GM12878 (cell line): ENCODE results near the gene RUNDC1. TPM values are rescaled to one million over a fixed set of nuclear protein-coding genes. Genes with fewer than 3 reads are reported as not detected.

ENCODE experiments used
- ATF7 ChIP-seq: fragments of 450-650 bp; IDR thresholded peaks from 2 replicates; pipeline ENCODE4 v1.6.1; 2016; ENCODE audit warnings: low read depth, mild to moderate bottlenecking
- CHD1 ChIP-seq: IDR thresholded peaks from 2 replicates; pipeline ENCODE4 v1.6.1; 2012; ENCODE audit warnings: low read depth, low read length, improper control_type of control experiment
- EZH2 ChIP-seq: IDR thresholded peaks from 2 replicates; pipeline ENCODE4 v1.6.1; 2012; ENCODE audit warnings: low read depth, mild to moderate bottlenecking, control low read depth, inconsistent platforms, low read length, borderline replicate concordance; ENCODE audit not compliant: control insufficient read depth
- FOS ChIP-seq: IDR thresholded peaks from 3 replicates; pipeline ENCODE4 v1.6.1; 2011; ENCODE audit warnings: borderline replicate concordance; ENCODE audit not compliant: insufficient read length; ENCODE audit errors: extremely low read depth
- IKZF1 ChIP-seq: fragments of 450-650 bp; conservative IDR thresholded peaks from 2 replicates; pipeline ENCODE4 v1.6.1; 2017; ENCODE audit warnings: antibody characterized with exemption, mild to moderate bottlenecking
- MXI1 ChIP-seq: fragments of 150-350 bp; IDR thresholded peaks from 2 replicates; pipeline ENCODE4 v1.6.1; 2011; ENCODE audit warnings: low read depth, mild to moderate bottlenecking, inconsistent platforms, low read length, improper control_type of control experiment
- MYB ChIP-seq: fragments of 150-350 bp; IDR thresholded peaks from 2 replicates; pipeline ENCODE4 v1.6.1; 2014; ENCODE audit warnings: mild to moderate bottlenecking, low read depth, low read length, borderline replicate concordance
- NFYA ChIP-seq: IDR thresholded peaks from 2 replicates; pipeline ENCODE4 v1.6.1; 2011; ENCODE audit warnings: low read depth, mild to moderate bottlenecking, low read length, improper control_type of control experiment, borderline replicate concordance
- NR2C1 ChIP-seq: fragments of 450-650 bp; IDR thresholded peaks from 2 replicates; pipeline ENCODE4 v1.6.1; 2017; ENCODE audit warnings: antibody characterized with exemption, mild to moderate bottlenecking, moderate library complexity
- NR2F1 ChIP-seq: fragments of 450-650 bp; conservative IDR thresholded peaks from 2 replicates; pipeline ENCODE4 v1.6.1; 2017; ENCODE audit warnings: mild to moderate bottlenecking
- PAX8 ChIP-seq: fragments of 450-650 bp; IDR thresholded peaks from 2 replicates; pipeline ENCODE4 v1.6.1; 2017; ENCODE audit warnings: mild to moderate bottlenecking, moderate library complexity
- PML ChIP-seq: IDR thresholded peaks from 2 replicates; pipeline ENCODE4 v1.6.1; 2012; ENCODE audit warnings: low read length, inconsistent platforms
- RCOR1 ChIP-seq: conservative IDR thresholded peaks from 2 replicates; pipeline ENCODE4 v1.6.1; 2012; ENCODE audit warnings: low read depth, low read length, improper control_type of control experiment
- SMARCA5 ChIP-seq: fragments of 450-650 bp; IDR thresholded peaks from 2 replicates; pipeline ENCODE4 v1.6.1; 2017; ENCODE audit warnings: mild to moderate bottlenecking
- SPI1 ChIP-seq: IDR thresholded peaks from 2 replicates; pipeline ENCODE4 v1.6.1; 2011; ENCODE audit warnings: low read depth, mild to moderate bottlenecking, low read length, moderate library complexity, borderline replicate concordance; ENCODE audit not compliant: insufficient read depth
- STAT1 ChIP-seq: fragments of 450-650 bp; conservative IDR thresholded peaks from 2 replicates; pipeline ENCODE4 v1.6.1; 2014; ENCODE audit warnings: antibody characterized with exemption, mild to moderate bottlenecking
- ZBED1 ChIP-seq: IDR thresholded peaks from 2 replicates; pipeline ENCODE4 v1.6.1; 2016; ENCODE audit warnings: borderline replicate concordance
- ZSCAN29 ChIP-seq: fragments of 450-650 bp; IDR thresholded peaks from 2 replicates; pipeline ENCODE4 v1.6.1; 2017; ENCODE audit warnings: mild to moderate bottlenecking, moderate library complexity
- polyA plus RNA-seq, 11 experiments: library from polyadenylated mRNA; depleted of rRNA in 4 of 11; unstranded in 6 of 11; stranded (reverse) in 5 of 11; fragments of >200 nt; fragmentation: Nextera tagmentation in 4 of 11; fragmentation: Illumina TruSeq in 1 of 11; extraction: Ambion mirVana in 4 of 11; extraction: Trizol in 1 of 11; gene quantifications; 1 replicate in 1 of 11; 2 replicates in 10 of 11; pipeline versions ENCODE4 v1.2.1 to v1.2.3, GENCODE V29; 2011 to 2016; ENCODE audit warnings: inconsistent platforms in 2 of 11, missing spikeins in 2 of 11, low read depth in 1 of 11
- total RNA-seq, 4 experiments: library from RNA; depleted of rRNA in 3 of 4; stranded (reverse); fragments of >200 nt in 3 of 4; fragmentation: Illumina TruSeq in 1 of 4; extraction: Trizol in 1 of 4; gene quantifications; 2 replicates each; pipeline versions ENCODE4 v1.2.1 to v1.2.3, GENCODE V29; 2013 to 2021
- TF ChIP-seq, protein P1 (sequence below): IDR thresholded peaks from 2 replicates; pipeline ENCODE4 v1.6.1; 2012; ENCODE audit warnings: low read depth, low read length, improper control_type of control experiment
- TF ChIP-seq, protein P2 (sequence below): fragments of 450-650 bp; IDR thresholded peaks from 2 replicates; pipeline ENCODE4 v1.6.1; 2017; ENCODE audit warnings: antibody characterized with exemption, mild to moderate bottlenecking, moderate library complexity
- TF ChIP-seq, protein P3 (sequence below): fragments of 450-650 bp; IDR thresholded peaks from 2 replicates; pipeline ENCODE4 v1.6.1; 2018; ENCODE audit warnings: borderline replicate concordance, mild to moderate bottlenecking; ENCODE audit not compliant: partially characterized antibody
- TF ChIP-seq, protein P4 (sequence below): fragments of 150-350 bp; IDR thresholded peaks from 2 replicates; pipeline ENCODE4 v1.6.1; 2014; ENCODE audit warnings: mild to moderate bottlenecking, low read depth, low read length

Gene RUNDC1
- total and polyA plus RNA-seq, 10 of the 15 experiments (the other 5 are each of a cell fraction or from before 2014, with no cell fraction given): 2.9 to 15.6 (median 8.2) TPM

DNA sequence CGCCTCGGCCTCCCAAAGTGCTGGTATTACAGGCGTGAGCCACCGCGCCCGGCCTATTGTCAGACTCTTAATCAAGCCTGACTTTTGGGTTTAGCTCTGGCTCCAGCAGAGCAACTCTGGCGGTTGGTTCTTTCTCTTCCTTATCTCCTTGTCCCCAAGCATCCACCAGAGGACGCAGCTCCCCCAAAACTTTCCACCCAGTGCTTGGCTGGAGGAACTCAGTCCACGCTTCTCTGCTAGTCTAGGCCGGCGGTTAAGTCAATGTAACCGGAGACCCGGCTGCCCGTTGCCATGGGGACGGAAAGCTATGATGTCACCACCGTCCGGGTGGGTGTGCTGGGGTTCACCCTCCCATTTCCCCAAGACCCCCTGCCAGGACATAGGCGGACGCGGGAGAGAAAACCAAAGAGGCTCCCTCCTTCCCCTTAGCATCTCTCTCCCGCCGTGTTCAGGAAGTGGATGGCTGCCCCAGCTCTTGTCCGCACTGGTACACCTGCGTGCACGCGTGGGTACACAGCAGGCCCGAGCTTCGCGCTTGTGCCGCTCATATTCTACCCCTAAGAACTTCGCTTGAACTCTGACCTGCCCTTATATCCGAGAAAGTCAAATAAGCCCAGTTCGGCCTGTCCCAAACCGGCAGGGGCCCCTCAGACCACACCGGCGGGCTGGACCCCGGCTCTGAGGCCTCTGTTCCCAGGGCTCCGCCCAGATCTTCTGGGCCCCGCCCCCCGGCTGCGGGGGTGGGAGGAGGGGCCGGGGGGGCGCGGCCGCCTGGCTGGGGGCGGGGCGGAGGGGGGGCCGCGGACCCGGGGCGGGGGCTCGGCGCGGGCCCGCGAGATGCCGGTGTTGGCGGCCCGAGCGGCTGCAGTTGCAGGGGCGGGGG lies 44.3 kb downstream of the RUNDC1 start, which contains the start of gene RND2 (continued):
- no peak for TF ChIP-seq RCOR1
- peak; percentile 33; the same call in 1 of the 2 replicates for TF ChIP-seq IKZF1
- no peak for TF ChIP-seq STAT1
- TF ChIP-seq MYB: 0 out of 2 replicates have a peak, but pooled peaks have one; percentile 37
- TF ChIP-seq SMARCA5: peak; percentile 65
- no peak for TF ChIP-seq ZBED1
- peak; percentile 97 for TF ChIP-seq ATF7
- TF ChIP-seq CHD1: no peak
- no peak for TF ChIP-seq FOS
- no peak for TF ChIP-seq NR2C1
- no peak for TF ChIP-seq SPI1
- TF ChIP-seq, protein P1, sequence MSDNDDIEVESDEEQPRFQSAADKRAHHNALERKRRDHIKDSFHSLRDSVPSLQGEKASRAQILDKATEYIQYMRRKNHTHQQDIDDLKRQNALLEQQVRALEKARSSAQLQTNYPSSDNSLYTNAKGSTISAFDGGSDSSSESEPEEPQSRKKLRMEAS: 0 out of 2 replicates have a peak, but pooled peaks have one; percentile 24
- no peak; the same call in 1 of the 2 replicates for TF ChIP-seq NR2F1
- TF ChIP-seq PAX8: no peak
- no peak for TF ChIP-seq NFYA
- TF ChIP-seq, protein P2, sequence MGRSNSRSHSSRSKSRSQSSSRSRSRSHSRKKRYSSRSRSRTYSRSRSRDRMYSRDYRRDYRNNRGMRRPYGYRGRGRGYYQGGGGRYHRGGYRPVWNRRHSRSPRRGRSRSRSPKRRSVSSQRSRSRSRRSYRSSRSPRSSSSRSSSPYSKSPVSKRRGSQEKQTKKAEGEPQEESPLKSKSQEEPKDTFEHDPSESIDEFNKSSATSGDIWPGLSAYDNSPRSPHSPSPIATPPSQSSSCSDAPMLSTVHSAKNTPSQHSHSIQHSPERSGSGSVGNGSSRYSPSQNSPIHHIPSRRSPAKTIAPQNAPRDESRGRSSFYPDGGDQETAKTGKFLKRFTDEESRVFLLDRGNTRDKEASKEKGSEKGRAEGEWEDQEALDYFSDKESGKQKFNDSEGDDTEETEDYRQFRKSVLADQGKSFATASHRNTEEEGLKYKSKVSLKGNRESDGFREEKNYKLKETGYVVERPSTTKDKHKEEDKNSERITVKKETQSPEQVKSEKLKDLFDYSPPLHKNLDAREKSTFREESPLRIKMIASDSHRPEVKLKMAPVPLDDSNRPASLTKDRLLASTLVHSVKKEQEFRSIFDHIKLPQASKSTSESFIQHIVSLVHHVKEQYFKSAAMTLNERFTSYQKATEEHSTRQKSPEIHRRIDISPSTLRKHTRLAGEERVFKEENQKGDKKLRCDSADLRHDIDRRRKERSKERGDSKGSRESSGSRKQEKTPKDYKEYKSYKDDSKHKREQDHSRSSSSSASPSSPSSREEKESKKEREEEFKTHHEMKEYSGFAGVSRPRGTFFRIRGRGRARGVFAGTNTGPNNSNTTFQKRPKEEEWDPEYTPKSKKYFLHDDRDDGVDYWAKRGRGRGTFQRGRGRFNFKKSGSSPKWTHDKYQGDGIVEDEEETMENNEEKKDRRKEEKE: no peak
- TF ChIP-seq, protein P3, sequence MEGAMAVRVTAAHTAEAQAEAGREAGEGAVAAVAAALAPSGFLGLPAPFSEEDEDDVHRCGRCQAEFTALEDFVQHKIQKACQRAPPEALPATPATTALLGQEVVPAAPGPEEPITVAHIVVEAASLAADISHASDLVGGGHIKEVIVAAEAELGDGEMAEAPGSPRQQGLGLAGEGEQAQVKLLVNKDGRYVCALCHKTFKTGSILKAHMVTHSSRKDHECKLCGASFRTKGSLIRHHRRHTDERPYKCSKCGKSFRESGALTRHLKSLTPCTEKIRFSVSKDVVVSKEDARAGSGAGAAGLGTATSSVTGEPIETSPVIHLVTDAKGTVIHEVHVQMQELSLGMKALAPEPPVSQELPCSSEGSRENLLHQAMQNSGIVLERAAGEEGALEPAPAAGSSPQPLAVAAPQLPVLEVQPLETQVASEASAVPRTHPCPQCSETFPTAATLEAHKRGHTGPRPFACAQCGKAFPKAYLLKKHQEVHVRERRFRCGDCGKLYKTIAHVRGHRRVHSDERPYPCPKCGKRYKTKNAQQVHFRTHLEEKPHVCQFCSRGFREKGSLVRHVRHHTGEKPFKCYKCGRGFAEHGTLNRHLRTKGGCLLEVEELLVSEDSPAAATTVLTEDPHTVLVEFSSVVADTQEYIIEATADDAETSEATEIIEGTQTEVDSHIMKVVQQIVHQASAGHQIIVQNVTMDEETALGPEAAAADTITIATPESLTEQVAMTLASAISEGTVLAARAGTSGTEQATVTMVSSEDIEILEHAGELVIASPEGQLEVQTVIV: no peak
- TF ChIP-seq EZH2: no peak
- no peak for TF ChIP-seq ZSCAN29
- peak; percentile 88 for TF ChIP-seq MXI1
- no peak for TF ChIP-seq PML
- TF ChIP-seq, protein P4, sequence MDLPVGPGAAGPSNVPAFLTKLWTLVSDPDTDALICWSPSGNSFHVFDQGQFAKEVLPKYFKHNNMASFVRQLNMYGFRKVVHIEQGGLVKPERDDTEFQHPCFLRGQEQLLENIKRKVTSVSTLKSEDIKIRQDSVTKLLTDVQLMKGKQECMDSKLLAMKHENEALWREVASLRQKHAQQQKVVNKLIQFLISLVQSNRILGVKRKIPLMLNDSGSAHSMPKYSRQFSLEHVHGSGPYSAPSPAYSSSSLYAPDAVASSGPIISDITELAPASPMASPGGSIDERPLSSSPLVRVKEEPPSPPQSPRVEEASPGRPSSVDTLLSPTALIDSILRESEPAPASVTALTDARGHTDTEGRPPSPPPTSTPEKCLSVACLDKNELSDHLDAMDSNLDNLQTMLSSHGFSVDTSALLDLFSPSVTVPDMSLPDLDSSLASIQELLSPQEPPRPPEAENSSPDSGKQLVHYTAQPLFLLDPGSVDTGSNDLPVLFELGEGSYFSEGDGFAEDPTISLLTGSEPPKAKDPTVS: no peak
